Ovary (tissue), 9 donors: ENCODE results near the gene NCF2. TPM values are rescaled to one million over a fixed set of nuclear protein-coding genes. Genes with fewer than 3 reads are reported as not detected.

Experiments
- DNase-seq, 5 donors: peaks; one replicate each; pipeline ENCODE4 v3.0.0-alpha.2; 2019 to 2020
- H3K27ac ChIP-seq, 2 donors: fragments of 200-600 bp; one replicate each; pipeline versions ENCODE4 v1.5.1 to v1.8.0; 2019 to 2022
- H3K27me3 ChIP-seq: fragments of 200-600 bp; one replicate; pipeline ENCODE4 v1.8.0; 2022
- H3K36me3 ChIP-seq: fragments of 200-600 bp; sonication (generic); one replicate; pipeline ENCODE4 v1.5.1; 2019
- H3K4me1 ChIP-seq: one replicate; pipeline ENCODE4 v1.8.1; 2013; ENCODE audit warnings: mild to moderate bottlenecking, moderate library complexity; ENCODE audit not compliant: insufficient read depth
- H3K4me3 ChIP-seq: fragments of 200-600 bp; sonication (generic); one replicate; pipeline ENCODE4 v1.5.1; 2017
- H3K9me3 ChIP-seq, 2 donors: fragments of 200-600 bp in 1 of 2; sonication (generic) in 1 of 2; one replicate each; pipeline versions ENCODE4 v1.5.1 to v1.8.1; 2013 to 2019; ENCODE audit warnings: mild to moderate bottlenecking in 1 of 2, moderate library complexity in 1 of 2
- CTCF ChIP-seq, 3 donors: fragments of 450-650 bp in 2 of 3; fragments of 200-600 bp in 1 of 3; IDR thresholded peaks; one replicate each; pipeline versions ENCODE4 v1.5.1 to v1.8.0; 2016 to 2022; ENCODE audit warnings: antibody characterized with exemption in 3 of 3, mild to moderate bottlenecking in 1 of 3
- EP300 ChIP-seq: sonication (generic); formaldehyde crosslinking; IDR thresholded peaks from one replicate; pipeline ENCODE4 v1.6.1; 2017; ENCODE audit warnings: antibody characterized with exemption
- POLR2A ChIP-seq: fragments of 450-650 bp; IDR thresholded peaks from one replicate; pipeline ENCODE4 v1.6.1; 2017; ENCODE audit warnings: antibody characterized with exemption, mild to moderate bottlenecking, moderate library complexity
- WGBS, 3 donors: extraction: QIAGEN DNeasy Blood & Tissue Kit in 1 of 3; methylation state at CpG; one replicate each; pipeline versions ENCODE4 v1.1.5 to v1.1.7; 2013 to 2017; 5-methylcytosine and 5-hydroxymethylcytosine counted together
- intact Hi-C, 4 donors: fragments of 100-400 bp; cut with DNase I; formaldehyde crosslinking; loops; one replicate each; pipeline versions ENCODE4 v1.11.0 to v1.15.1; 2022 to 2023
- polyA plus RNA-seq, 2 donors: library from polyadenylated mRNA; stranded (reverse); fragments of 200-250 nt in 1 of 2; fragments of 350-450 nt in 1 of 2; fragmentation: Illumina TruSeq in 1 of 2; extraction: RNeasy Lipid Tissue Mini Kit (QIAGEN cat#74804) in 1 of 2; gene quantifications; one replicate each; pipeline ENCODE4 v1.2.3, GENCODE V29; 2013 to 2014
- total RNA-seq, 7 donors: library from RNA; depleted of rRNA in 2 of 7; stranded (reverse); fragments of >200 nt in 2 of 7; fragmentation: NEBNext Ultra II Directional in 3 of 7; extraction: Animal tissue kit (Norgen Biotek cat#: 25700) in 3 of 7; gene quantifications; one replicate each; pipeline versions ENCODE4 v1.1.0 to v1.2.4, GENCODE V29; 2016 to 2023
- donor health status: DM: no; HTN: no; CAD: no; lungs with moderate emphysema.
- donor health status: DM: no; HTN: no; CAD: no.
- donor health status: Bipolar disorder and iron deficiency.
- donor health status: DM: yes; HTN: yes; CAD: no.
- donor health status: DM: no; HTN: no; CAD: no.
- donor health status: DM: yes; HTN: yes; CAD: no.

NCF2 gene
- total and polyA plus RNA-seq, 9 donors = 1.9 to 15.9 (median 3.2) TPM

- WGBS, 3 donors = 46 to 58% (median 52%) methylated on average over 10 of the region's 10 CpGs
- H3K27ac ChIP-seq = no peak overlapping the region
These were observed 14.0 kb upstream of the NCF2 start for GRCh38 chr1:183604038-183604808.

GRCh38 chr1:183602510-183602909 lies 12.3 kb upstream of the NCF2 start:
- Histone ChIP-seq H3K9me3 (no peaks in the 10 kb centered on the region), H3K27me3 (no peaks in the 10 kb centered on the region), H3K4me1 (peaks cover 2% of the 10 kb centered on the region), H3K36me3 (no peaks in the 10 kb centered on the region), H3K27ac (no peak overlapping the region), H3K4me3 (no peak overlapping the region)
- WGBS, 3 donors = 100% methylated on average over 1 of the region's 1 CpG
- intact Hi-C loops = no loop called here
- DNase-seq = no peak
- no peak for TF ChIP-seq EP300

More at GRCh38 chr1:183604038-183604808, 14.0 kb upstream of the NCF2 start:
- no peaks in the 10 kb centered on the region for H3K27me3 ChIP-seq
- no peak for DNase-seq
- peaks cover 5% of the 10 kb centered on the region for H3K4me1 ChIP-seq
- no peak overlapping the region for H3K4me3 ChIP-seq
- no peaks in the 10 kb centered on the region for H3K36me3 ChIP-seq
- intact Hi-C loops = no loop called here
- no peaks in the 10 kb centered on the region for H3K9me3 ChIP-seq
- TF ChIP-seq CTCF (IDR thresholded peaks at IDR 0.05) (no peak), EP300 (no peak), POLR2A (no peak)

- no peak overlapping the region for H3K4me3 ChIP-seq
- no peak overlapping the region for H3K27ac ChIP-seq
- 91 to 97% (median 94%) methylated on average over 3 of the region's 3 CpGs for WGBS, 3 donors
- intact Hi-C loops = no loop called here
- no peak for DNase-seq
- TF ChIP-seq POLR2A (no peak), CTCF (IDR thresholded peaks at IDR 0.05) (no peak), EP300 (no peak)
- H3K4me1 ChIP-seq = peaks cover 2% of the 10 kb centered on the region
- no peaks in the 10 kb centered on the region for H3K9me3 ChIP-seq
- H3K36me3 ChIP-seq = no peaks in the 10 kb centered on the region
- H3K27me3 ChIP-seq = no peaks in the 10 kb centered on the region
These were observed 10.4 kb upstream of the NCF2 start for GRCh38 chr1:183600634-183601033.

- Histone ChIP-seq H3K4me1 (peaks cover 2% of the 10 kb centered on the region), H3K36me3 (no peaks in the 10 kb centered on the region), H3K27me3 (no peaks in the 10 kb centered on the region), H3K4me3 (no peak overlapping the region), H3K27ac (no peak overlapping the region), H3K9me3 (no peaks in the 10 kb centered on the region)
- peak in 1 of 5 donors; percentile 31 for DNase-seq
- intact Hi-C loops = no loop called here
- TF ChIP-seq EP300 (no peak), CTCF (IDR thresholded peaks at IDR 0.05) (no peak), POLR2A (no peak)
- WGBS, 3 donors = 81 to 89% (median 84%) methylated on average over 3 of the region's 3 CpGs
These were observed 9.9 kb upstream of the NCF2 start for GRCh38 chr1:183600136-183600535.

- no peaks in the 10 kb centered on the region for H3K9me3 ChIP-seq
- H3K4me1 ChIP-seq = peaks cover 2% of the 10 kb centered on the region
- H3K36me3 ChIP-seq = no peaks in the 10 kb centered on the region
- no peak overlapping the region for H3K4me3 ChIP-seq
- intact Hi-C loops = no loop called here
- TF ChIP-seq CTCF (IDR thresholded peaks at IDR 0.05) (no peak), POLR2A (no peak), EP300 (no peak)
- WGBS, 3 donors = 12 to 29% (median 25%) methylated on average over 2 of the region's 2 CpGs
- H3K27me3 ChIP-seq = no peaks in the 10 kb centered on the region
- H3K27ac ChIP-seq = peak overlapping the region in 1 of 2 donors; percentile 50
- DNase-seq = no peak
These were observed 8.1 kb upstream of the NCF2 start for GRCh38 chr1:183598386-183598785.
